Measurements from ENCODE around the gene GRIA3.

DNA sequence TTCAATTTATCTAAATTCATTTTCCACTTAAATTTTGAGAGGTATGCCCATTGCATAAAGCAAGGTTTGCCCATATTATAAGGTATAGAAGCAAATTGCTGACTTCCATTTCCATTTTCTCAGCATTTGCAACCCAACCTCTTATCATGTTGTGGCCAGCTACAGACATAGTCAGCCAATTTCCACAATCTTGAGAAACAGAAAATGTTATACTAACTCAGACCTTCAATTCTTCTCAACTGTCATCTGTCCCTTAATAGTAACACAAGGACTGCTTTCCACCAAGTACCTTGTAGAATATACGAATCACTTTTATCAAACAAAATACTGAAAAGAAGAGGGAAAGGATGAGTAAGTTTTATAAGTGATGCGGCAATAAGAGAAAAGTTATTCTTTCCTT lies 11.2 kb upstream of the GRIA3 start:
- TF ChIP-seq CTCF (IDR thresholded peaks at IDR 0.05): no peak
- TF ChIP-seq POLR2AphosphoS5 (IDR thresholded peaks at IDR 0.05): no peak

All from esophagus muscularis mucosa (tissue), 3 donors.